GM12878 (cell line): ENCODE data around the gene AGO4.

Experiments
- EP300 ChIP-seq, 2 experiments: fragments of 150-350 bp in 1 of 2; IDR thresholded peaks; 2 replicates each; pipeline ENCODE4 v1.6.1; 2011 to 2012; ENCODE audit warnings: low read depth in 2 of 2, low read length in 2 of 2, borderline replicate concordance in 1 of 2, improper control_type of control experiment in 1 of 2, inconsistent platforms in 1 of 2; ENCODE audit not compliant: control insufficient read depth in 1 of 2
- EZH2 ChIP-seq: IDR thresholded peaks from 2 replicates; pipeline ENCODE4 v1.6.1; 2012; ENCODE audit warnings: low read depth, mild to moderate bottlenecking, control low read depth, inconsistent platforms, low read length, borderline replicate concordance; ENCODE audit not compliant: control insufficient read depth
- IKZF1 ChIP-seq: fragments of 450-650 bp; conservative IDR thresholded peaks from 2 replicates; pipeline ENCODE4 v1.6.1; 2017; ENCODE audit warnings: antibody characterized with exemption, mild to moderate bottlenecking
- ZNF274 ChIP-seq: IDR thresholded peaks from one replicate; pipeline ENCODE4 v1.8.0; 2011; ENCODE audit not compliant: insufficient read length, insufficient read depth
- TF ChIP-seq, protein P1 (sequence below): fragments of 450-650 bp; IDR thresholded peaks from 2 replicates; pipeline ENCODE4 v1.6.1; 2017; ENCODE audit warnings: mild to moderate bottlenecking, moderate library complexity
- TF ChIP-seq, protein P2 (sequence below), 3 experiments: IDR thresholded peaks in 2 of 3; conservative IDR thresholded peaks in 1 of 3; 2 replicates each; pipeline ENCODE4 v1.5.1; 2011; ENCODE audit warnings: low read depth in 3 of 3, low read length in 3 of 3, mild to moderate bottlenecking in 3 of 3, control low read depth in 2 of 3, moderate library complexity in 2 of 3, inconsistent platforms in 1 of 3, mixed read lengths in 1 of 3; ENCODE audit not compliant: control insufficient read depth in 2 of 3, insufficient read depth in 1 of 3; ENCODE audit errors: extremely low read depth in 1 of 3

DNA sequence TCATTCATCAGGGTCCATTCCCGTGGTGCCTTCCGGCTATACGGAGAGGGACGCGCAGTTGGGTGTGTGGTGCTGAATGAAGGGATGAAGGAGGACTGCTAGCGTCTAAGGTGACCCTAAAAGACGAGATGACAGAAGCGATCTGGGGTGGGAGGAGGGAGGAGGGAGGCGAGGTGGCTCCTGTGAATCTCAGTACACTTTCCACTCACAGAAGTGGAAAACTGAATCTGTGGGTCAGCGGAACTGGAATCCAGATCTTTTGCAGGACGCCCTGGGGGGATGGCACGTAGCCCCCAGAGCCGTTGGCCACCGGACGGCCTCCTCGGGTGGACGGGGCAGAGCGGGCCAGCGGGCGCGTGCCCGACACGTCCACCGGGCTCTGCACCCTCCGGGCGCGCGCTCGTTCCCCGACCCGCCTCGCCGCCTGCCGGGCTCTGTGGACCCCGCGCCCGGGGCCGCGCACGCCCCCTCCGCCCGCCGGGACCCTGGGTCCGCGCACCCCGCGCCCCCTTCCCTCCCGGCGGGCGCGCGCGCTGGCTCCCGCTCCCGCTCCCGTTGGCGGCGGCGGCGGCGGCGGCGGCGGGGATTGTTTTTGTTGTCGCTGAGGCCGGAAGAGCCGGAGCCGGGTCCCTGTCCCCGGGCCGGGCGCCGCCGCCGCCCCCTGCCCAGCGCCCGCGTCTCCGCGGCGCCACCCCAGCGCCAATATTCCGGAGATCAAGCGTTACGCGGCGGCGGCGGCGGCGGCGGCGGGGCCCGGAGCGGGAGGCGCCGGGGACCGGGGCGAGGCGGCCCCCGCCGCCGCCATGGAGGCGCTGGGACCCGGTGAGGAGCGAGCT is at the start of gene AGO4:
- TF ChIP-seq IKZF1 (peak; percentile 38; the same call in 1 of the 2 replicates), ZNF274 (no peak), EZH2 (no peak), EP300 (IDR thresholded peaks at IDR 0.05; ENCODE audit: borderline replicate concordance in 1 of 2, control insufficient read depth in 1 of 2, low read depth in 2 of 2, low read length in 2 of 2) (no peak)
- TF ChIP-seq, protein P1, sequence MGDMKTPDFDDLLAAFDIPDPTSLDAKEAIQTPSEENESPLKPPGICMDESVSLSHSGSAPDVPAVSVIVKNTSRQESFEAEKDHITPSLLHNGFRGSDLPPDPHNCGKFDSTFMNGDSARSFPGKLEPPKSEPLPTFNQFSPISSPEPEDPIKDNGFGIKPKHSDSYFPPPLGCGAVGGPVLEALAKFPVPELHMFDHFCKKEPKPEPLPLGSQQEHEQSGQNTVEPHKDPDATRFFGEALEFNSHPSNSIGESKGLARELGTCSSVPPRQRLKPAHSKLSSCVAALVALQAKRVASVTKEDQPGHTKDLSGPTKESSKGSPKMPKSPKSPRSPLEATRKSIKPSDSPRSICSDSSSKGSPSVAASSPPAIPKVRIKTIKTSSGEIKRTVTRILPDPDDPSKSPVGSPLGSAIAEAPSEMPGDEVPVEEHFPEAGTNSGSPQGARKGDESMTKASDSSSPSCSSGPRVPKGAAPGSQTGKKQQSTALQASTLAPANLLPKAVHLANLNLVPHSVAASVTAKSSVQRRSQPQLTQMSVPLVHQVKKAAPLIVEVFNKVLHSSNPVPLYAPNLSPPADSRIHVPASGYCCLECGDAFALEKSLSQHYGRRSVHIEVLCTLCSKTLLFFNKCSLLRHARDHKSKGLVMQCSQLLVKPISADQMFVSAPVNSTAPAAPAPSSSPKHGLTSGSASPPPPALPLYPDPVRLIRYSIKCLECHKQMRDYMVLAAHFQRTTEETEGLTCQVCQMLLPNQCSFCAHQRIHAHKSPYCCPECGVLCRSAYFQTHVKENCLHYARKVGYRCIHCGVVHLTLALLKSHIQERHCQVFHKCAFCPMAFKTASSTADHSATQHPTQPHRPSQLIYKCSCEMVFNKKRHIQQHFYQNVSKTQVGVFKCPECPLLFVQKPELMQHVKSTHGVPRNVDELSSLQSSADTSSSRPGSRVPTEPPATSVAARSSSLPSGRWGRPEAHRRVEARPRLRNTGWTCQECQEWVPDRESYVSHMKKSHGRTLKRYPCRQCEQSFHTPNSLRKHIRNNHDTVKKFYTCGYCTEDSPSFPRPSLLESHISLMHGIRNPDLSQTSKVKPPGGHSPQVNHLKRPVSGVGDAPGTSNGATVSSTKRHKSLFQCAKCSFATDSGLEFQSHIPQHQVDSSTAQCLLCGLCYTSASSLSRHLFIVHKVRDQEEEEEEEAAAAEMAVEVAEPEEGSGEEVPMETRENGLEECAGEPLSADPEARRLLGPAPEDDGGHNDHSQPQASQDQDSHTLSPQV: no peak
- TF ChIP-seq, protein P2, sequence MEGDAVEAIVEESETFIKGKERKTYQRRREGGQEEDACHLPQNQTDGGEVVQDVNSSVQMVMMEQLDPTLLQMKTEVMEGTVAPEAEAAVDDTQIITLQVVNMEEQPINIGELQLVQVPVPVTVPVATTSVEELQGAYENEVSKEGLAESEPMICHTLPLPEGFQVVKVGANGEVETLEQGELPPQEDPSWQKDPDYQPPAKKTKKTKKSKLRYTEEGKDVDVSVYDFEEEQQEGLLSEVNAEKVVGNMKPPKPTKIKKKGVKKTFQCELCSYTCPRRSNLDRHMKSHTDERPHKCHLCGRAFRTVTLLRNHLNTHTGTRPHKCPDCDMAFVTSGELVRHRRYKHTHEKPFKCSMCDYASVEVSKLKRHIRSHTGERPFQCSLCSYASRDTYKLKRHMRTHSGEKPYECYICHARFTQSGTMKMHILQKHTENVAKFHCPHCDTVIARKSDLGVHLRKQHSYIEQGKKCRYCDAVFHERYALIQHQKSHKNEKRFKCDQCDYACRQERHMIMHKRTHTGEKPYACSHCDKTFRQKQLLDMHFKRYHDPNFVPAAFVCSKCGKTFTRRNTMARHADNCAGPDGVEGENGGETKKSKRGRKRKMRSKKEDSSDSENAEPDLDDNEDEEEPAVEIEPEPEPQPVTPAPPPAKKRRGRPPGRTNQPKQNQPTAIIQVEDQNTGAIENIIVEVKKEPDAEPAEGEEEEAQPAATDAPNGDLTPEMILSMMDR (IDR thresholded peaks at IDR 0.05 in 2 of 3, conservative IDR thresholded peaks at IDR 0.05 in 1 of 3; ENCODE audit: control insufficient read depth in 2 of 3, extremely low read depth in 1 of 3, insufficient read depth in 1 of 3, low read depth in 3 of 3, low read length in 3 of 3): no peak
